Astrocyte (in vitro differentiated cells and primary cell): ENCODE measurements around the gene FOXO6.

ENCODE experiments used
- CTCF ChIP-seq: IDR thresholded peaks from 2 replicates; pipeline ENCODE4 v1.5.1; 2011; ENCODE audit warnings: low read depth, mild to moderate bottlenecking, inconsistent platforms, low read length, moderate library complexity; ENCODE audit not compliant: insufficient read depth
- EZH2 ChIP-seq: IDR thresholded peaks from 2 replicates; pipeline ENCODE4 v1.6.1; 2012; ENCODE audit warnings: mild to moderate bottlenecking, low read length, inconsistent platforms; ENCODE audit not compliant: insufficient read depth

- TF ChIP-seq EZH2, result no peak
- no peak for TF ChIP-seq CTCF
These were observed 59.6 kb downstream of the FOXO6 start for GRCh38 chr1:41420860-41421259.
